HCT116 (cell line): Measurements from ENCODE around the gene OLA1. TPM values are rescaled to one million over a fixed set of nuclear protein-coding genes. Genes with fewer than 3 reads are reported as not detected.

Experiments
- ATAC-seq: fragments of 200-7000 bp; cut with Tn5 transposase; 2 replicates; pipeline ENCODE4 v1.9.1; 2020; ENCODE audit warnings: mild to moderate bottlenecking, moderate library complexity
- BruUV-seq: library from RNA; stranded (reverse); fragments of 400-500 nt; replicated peaks from 2 replicates; lab custom pipeline; 2021; lab: Mats Ljungman, UMichigan
- CTCF ChIA-PET: fragments of 300-600 bp; sonication (Branson Sonifier 250); formaldehyde crosslinking; loops from one replicate; lab custom pipeline; 2021; ENCODE audit warnings: antibody characterized with exemption; lab: Charles Lee
- POLR2A ChIA-PET: fragments of 300-600, 350-600 bp; sonication (Branson Sonifier 250); formaldehyde crosslinking; loops from one replicate; lab custom pipeline; 2021; ENCODE audit warnings: antibody characterized with exemption; lab: Charles Lee
- RAD21 ChIA-PET, 2 experiments: fragments of 300-600 bp; sonication (Branson Sonifier 250); formaldehyde crosslinking; loops; one replicate each; lab custom pipeline; 2023; ENCODE audit warnings: low total read pairs in 2 of 2; ENCODE audit not compliant: uncharacterized antibody in 2 of 2, unreplicated experiment in 2 of 2, low non-redundant PET in 1 of 2; lab: Charles Lee
- DNase-seq: peaks from one replicate; pipeline ENCODE4 v3.0.0-alpha.2; 2010; ENCODE audit warnings: low read depth, low spot score
- H2AFZ ChIP-seq: fragments of 200-600 bp; shearing (Covaris generic), sonication (generic); 2 replicates; pipeline ENCODE4 v1.6.1; 2017; ENCODE audit warnings: low read depth, mixed run types, mixed read lengths, antibody characterized with exemption, low read length; ENCODE audit not compliant: poor library complexity, severe bottlenecking
- H3K27ac ChIP-seq: 2 replicates; pipeline ENCODE4 v1.5.1; 2012; ENCODE audit warnings: low read depth, low read length
- H3K27me3 ChIP-seq: fragments of 200-600 bp; sonication (generic); 2 replicates; pipeline ENCODE4 v1.6.1; 2016; ENCODE audit warnings: mixed run types, low read length, mixed read lengths; ENCODE audit not compliant: insufficient read depth
- H3K36me3 ChIP-seq, 2 experiments: fragments of 200-500 bp in 1 of 2; fragments of 200-600 bp in 1 of 2; sonication (Bioruptor generic) in 1 of 2; sonication (generic) in 1 of 2; 2 replicates each; pipeline versions ENCODE4 v1.5.1 to v1.6.1; 2014 to 2016; ENCODE audit warnings: low read length in 2 of 2, inconsistent platforms in 1 of 2, mixed read lengths in 1 of 2, mixed run types in 1 of 2; ENCODE audit not compliant: insufficient read depth in 2 of 2, control insufficient read depth in 1 of 2
- H3K4me1 ChIP-seq, 2 experiments: fragments of 200-600 bp in 1 of 2; sonication (generic) in 1 of 2; 2 replicates each; pipeline versions ENCODE4 v1.5.1 to v1.6.1; 2012 to 2017; ENCODE audit warnings: low read length in 2 of 2, inconsistent platforms in 1 of 2, mild to moderate bottlenecking in 1 of 2, mixed read lengths in 1 of 2, mixed run types in 1 of 2, moderate library complexity in 1 of 2; ENCODE audit not compliant: insufficient read depth in 2 of 2, control insufficient read depth in 1 of 2
- H3K4me2 ChIP-seq: fragments of 200-600 bp; sonication (generic); 2 replicates; pipeline ENCODE4 v1.6.1; 2017; ENCODE audit warnings: mixed run types, low read length, mixed read lengths
- H3K4me3 ChIP-seq, 2 experiments: fragments of 200-600 bp in 1 of 2; sonication (generic) in 1 of 2; replicated peaks in 1 of 2; 2 replicates each; pipeline ENCODE4 v1.5.1; 2011 to 2016; ENCODE audit warnings: low read length in 2 of 2, control low read depth in 1 of 2, low read depth in 1 of 2, mild to moderate bottlenecking in 1 of 2, mixed read lengths in 1 of 2, mixed run types in 1 of 2
- H3K79me2 ChIP-seq: fragments of 200-600 bp; sonication (generic); 2 replicates; pipeline ENCODE4 v1.6.1; 2017; ENCODE audit warnings: mild to moderate bottlenecking, mixed run types, low read length, moderate library complexity, mixed read lengths; ENCODE audit not compliant: insufficient read depth
- H3K9ac ChIP-seq: fragments of 200-600 bp; sonication (generic); 2 replicates; pipeline ENCODE4 v1.6.1; 2016; ENCODE audit warnings: low read length, mixed read lengths
- H3K9me2 ChIP-seq: fragments of 200-600 bp; sonication (generic), shearing (Covaris generic); 2 replicates; pipeline ENCODE4 v1.6.1; 2017; ENCODE audit warnings: mixed run types, mild to moderate bottlenecking, moderate library complexity; ENCODE audit not compliant: insufficient read depth
- H3K9me3 ChIP-seq, 2 experiments: fragments of 200-500 bp in 1 of 2; fragments of 200-600 bp in 1 of 2; sonication (Bioruptor generic) in 1 of 2; sonication (generic) in 1 of 2; 2 replicates each; pipeline ENCODE4 v1.6.1; 2014 to 2017; ENCODE audit warnings: low read length in 2 of 2, mixed read lengths in 2 of 2, inconsistent platforms in 1 of 2, low read depth in 1 of 2, mild to moderate bottlenecking in 1 of 2, mixed run types in 1 of 2, moderate library complexity in 1 of 2; ENCODE audit not compliant: control insufficient read depth in 1 of 2, insufficient read depth in 1 of 2
- H4K20me1 ChIP-seq: fragments of 200-600 bp; sonication (generic), shearing (Covaris generic); 2 replicates; pipeline ENCODE4 v1.6.1; 2017; ENCODE audit warnings: mixed run types, mild to moderate bottlenecking, moderate library complexity; ENCODE audit not compliant: insufficient read depth
- ATF3 ChIP-seq: IDR thresholded peaks from 2 replicates; pipeline ENCODE4 v1.6.1; 2012
- CBX3 ChIP-seq: IDR thresholded peaks from 2 replicates; pipeline ENCODE4 v1.6.1; 2012; ENCODE audit warnings: low read depth
- CEBPB ChIP-seq: IDR thresholded peaks from 2 replicates; pipeline ENCODE4 v1.6.1; 2012; ENCODE audit warnings: low read depth
- CTCF ChIP-seq, 3 experiments: fragments of 200-600 bp in 1 of 3; sonication (generic) in 1 of 3; IDR thresholded peaks in 2 of 3; conservative IDR thresholded peaks in 1 of 3; 2 replicates each; pipeline ENCODE4 v1.5.1; 2012 to 2017; ENCODE audit warnings: low read depth in 2 of 3, low read length in 2 of 3, antibody characterized with exemption in 1 of 3, borderline replicate concordance in 1 of 3, control low read depth in 1 of 3, mild to moderate bottlenecking in 1 of 3, mixed read lengths in 1 of 3, mixed run types in 1 of 3, moderate library complexity in 1 of 3; ENCODE audit not compliant: insufficient read depth in 1 of 3
- EGR1 ChIP-seq: IDR thresholded peaks from 2 replicates; pipeline ENCODE4 v1.6.1; 2012; ENCODE audit warnings: low read depth
- ELF1 ChIP-seq: IDR thresholded peaks from 2 replicates; pipeline ENCODE4 v1.6.1; 2012; ENCODE audit warnings: low read depth, borderline replicate concordance
- EZH2 ChIP-seq: fragments of 200-600 bp; sonication (generic); IDR thresholded peaks from 2 replicates; pipeline ENCODE4 v1.6.1; 2017; ENCODE audit warnings: antibody characterized with exemption, mixed run types
- EZH2phosphoT487 ChIP-seq: fragments of 200-600 bp; IDR thresholded peaks from 2 replicates; pipeline ENCODE4 v1.6.1; 2018; ENCODE audit warnings: antibody characterized with exemption, borderline replicate concordance
- JUND ChIP-seq: IDR thresholded peaks from 2 replicates; pipeline ENCODE4 v1.6.1; 2012
- POLR2A ChIP-seq: IDR thresholded peaks from 2 replicates; pipeline ENCODE4 v1.7.0; 2011; ENCODE audit warnings: borderline replicate concordance; ENCODE audit not compliant: insufficient read depth, insufficient read length; ENCODE audit errors: extremely low read depth
- RAD21 ChIP-seq: IDR thresholded peaks from 2 replicates; pipeline ENCODE4 v1.6.1; 2012; ENCODE audit warnings: low read depth, mild to moderate bottlenecking
- REST ChIP-seq: IDR thresholded peaks from 2 replicates; pipeline ENCODE4 v1.6.1; 2012; ENCODE audit warnings: low read depth
- SIN3A ChIP-seq: IDR thresholded peaks from 2 replicates; pipeline ENCODE4 v1.6.1; 2012; ENCODE audit warnings: low read depth
- SRF ChIP-seq: IDR thresholded peaks from 2 replicates; pipeline ENCODE4 v1.6.1; 2012; ENCODE audit warnings: low read depth
- TCF7L2 ChIP-seq: IDR thresholded peaks from 2 replicates; pipeline ENCODE4 v1.7.0; 2011; ENCODE audit warnings: borderline replicate concordance, inconsistent platforms; ENCODE audit not compliant: insufficient read depth, insufficient read length; ENCODE audit errors: extremely low read depth
- YY1 ChIP-seq: IDR thresholded peaks from 2 replicates; pipeline ENCODE4 v1.6.1; 2011; ENCODE audit warnings: low read length, low read depth, moderate library complexity, mild to moderate bottlenecking; ENCODE audit not compliant: insufficient replicate concordance; ENCODE audit errors: extremely low read depth
- ZBTB33 ChIP-seq: IDR thresholded peaks from 2 replicates; pipeline ENCODE4 v1.6.1; 2011; ENCODE audit warnings: mild to moderate bottlenecking, low read length, moderate library complexity; ENCODE audit not compliant: insufficient replicate concordance; ENCODE audit errors: extremely low read depth
- ZFX ChIP-seq: fragments of 450-650 bp; IDR thresholded peaks from 2 replicates; pipeline ENCODE4 v1.6.1; 2017
- intact Hi-C: fragments of 100-400 bp; cut with micrococcal nuclease; formaldehyde crosslinking; loops from 2 replicates; pipeline ENCODE4 v1.10.0; 2022
- total RNA-seq: library from RNA; stranded (reverse); gene quantifications from one replicate; pipeline ENCODE4 v1.2.1, GENCODE V29; 2021; ENCODE audit not compliant: unreplicated experiment

OLA1 gene
- total RNA-seq, 1 experiment from 2014 or later, result 219 TPM

DNA sequence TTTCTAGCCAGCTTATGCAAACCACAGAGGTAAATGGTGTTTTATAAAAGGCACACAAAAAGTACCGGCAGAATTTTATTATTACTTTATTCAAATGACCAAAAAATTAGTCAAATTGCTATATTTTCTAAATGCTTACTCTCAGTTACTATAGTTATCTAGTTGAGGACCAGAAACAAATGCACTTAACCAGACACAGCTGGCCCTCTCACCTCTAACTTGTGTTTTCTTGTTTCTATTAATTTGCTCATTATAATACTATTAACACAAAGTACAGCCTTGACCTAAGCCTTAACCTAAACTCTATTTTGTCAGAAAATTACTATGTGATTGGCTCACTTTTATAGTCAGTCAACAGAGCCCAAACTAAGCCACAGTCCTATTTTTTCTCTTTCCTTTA is 26.2 kb downstream of the OLA1 start:
- BruUV-seq, result no TSS peak
- Histone ChIP-seq H2AFZ (no peak overlapping the region), H3K27me3 (no peaks in the 10 kb centered on the region), H3K27ac (no peak overlapping the region), H3K9me2 (no peaks in the 10 kb centered on the region), H4K20me1 (peaks cover 10% of the 10 kb centered on the region; the same call in 1 of the 2 replicates), H3K79me2 (peaks cover 90% of the 10 kb centered on the region), H3K4me3 (no peak overlapping the region), H3K9ac (no peak overlapping the region), H3K4me1 (no peaks in the 10 kb centered on the region), H3K4me2 (no peak overlapping the region), H3K9me3 (no peaks in the 10 kb centered on the region), H3K36me3 (peaks cover 2% of the 10 kb centered on the region in 2 experiments; a peak in 2 of 4 replicates)
- RAD21 ChIA-PET, result no interaction called here
- TF ChIP-seq ZBTB33 (no peak), SIN3A (no peak), SRF (no peak), YY1 (no peak), POLR2A (no peak), RAD21 (no peak), CEBPB (no peak), ATF3 (no peak), REST (no peak), CTCF (IDR thresholded peaks at IDR 0.05 in 2 of 3, conservative IDR thresholded peaks at IDR 0.05 in 1 of 3; ENCODE audit: borderline replicate concordance in 1 of 3, insufficient read depth in 1 of 3, low read depth in 2 of 3, low read length in 2 of 3) (no peak), EZH2phosphoT487 (no peak), CBX3 (no peak), JUND (no peak), ZFX (no peak), EGR1 (no peak), ELF1 (no peak), TCF7L2 (no peak), EZH2 (no peak)
- ATAC-seq (no peak), DNase-seq (no peak)
- intact Hi-C loops, result no loop called here
- POLR2A ChIA-PET, result no interaction called here
- CTCF ChIA-PET, result no interaction called here
